Caco-2 (cell line): ENCODE measurements around the gene ARL10. TPM values are rescaled to one million over a fixed set of nuclear protein-coding genes. Genes with fewer than 3 reads are reported as not detected.
A peak's percentile ranks its signal among the peaks of the same experiment; 100 is the strongest.

Experiments used
- BruUV-seq: library from RNA; stranded (reverse); fragments of 400-500 nt; replicated peaks from 2 replicates; lab custom pipeline; 2021; lab: Mats Ljungman, UMichigan
- CTCF ChIA-PET: fragments of 300-600 bp; sonication (Branson Sonifier 250); formaldehyde crosslinking; loops from one replicate; lab custom pipeline; 2022; ENCODE audit warnings: antibody characterized with exemption; lab: Charles Lee
- POLR2A ChIA-PET: fragments of 300-600 bp; sonication (Branson Sonifier 250); formaldehyde crosslinking; loops from one replicate; lab custom pipeline; 2022; ENCODE audit warnings: antibody characterized with exemption; lab: Charles Lee
- DNase-seq, 2 experiments: peaks; one replicate each; pipeline versions ENCODE4 v3.0.0 to v3.0.0-alpha.2; 2020 to 2022
- H3K27me3 ChIP-seq: replicated peaks from 2 replicates; pipeline ENCODE4 v1.6.0; 2011; ENCODE audit warnings: low read length; ENCODE audit not compliant: control insufficient read depth, insufficient read depth
- H3K36me3 ChIP-seq: 2 replicates; pipeline ENCODE4 v1.5.1; 2011; ENCODE audit warnings: low read length; ENCODE audit not compliant: control insufficient read depth, insufficient read depth
- H3K4me1 ChIP-seq: fragments of 250-450 bp; sonication (Bioruptor Pico); 2 replicates; pipeline ENCODE4 v1.5.1; 2020; ENCODE audit warnings: mild to moderate bottlenecking
- H3K4me3 ChIP-seq: 2 replicates; pipeline ENCODE4 v1.5.1; 2011; ENCODE audit warnings: low read depth, mild to moderate bottlenecking, control low read depth, low read length
- H3K9me3 ChIP-seq: fragments of 250-450 bp; sonication (Bioruptor Pico); 2 replicates; pipeline ENCODE4 v1.5.1; 2020; ENCODE audit warnings: mild to moderate bottlenecking, moderate library complexity
- H3K27ac Mint-ChIP-seq: one replicate; pipeline ENCODE4 v1.8.0; 2022; ENCODE audit warnings: mixed read lengths; ENCODE audit not compliant: unreplicated experiment
- H3K27me3 Mint-ChIP-seq: one replicate; pipeline ENCODE4 v1.8.0; 2022; ENCODE audit warnings: mixed read lengths; ENCODE audit not compliant: insufficient read depth, unreplicated experiment
- H3K36me3 Mint-ChIP-seq: one replicate; pipeline ENCODE4 v1.8.0; 2022; ENCODE audit warnings: mild to moderate bottlenecking, mixed read lengths; ENCODE audit not compliant: insufficient read depth, unreplicated experiment
- H3K4me1 Mint-ChIP-seq: one replicate; pipeline ENCODE4 v1.8.0; 2022; ENCODE audit warnings: low read depth, mixed read lengths; ENCODE audit not compliant: unreplicated experiment
- H3K4me3 Mint-ChIP-seq: one replicate; pipeline ENCODE4 v1.8.0; 2022; ENCODE audit warnings: mild to moderate bottlenecking, moderate library complexity, mixed read lengths; ENCODE audit not compliant: unreplicated experiment
- H3K9me3 Mint-ChIP-seq: one replicate; pipeline ENCODE4 v1.8.0; 2022; ENCODE audit warnings: mixed read lengths; ENCODE audit not compliant: unreplicated experiment
- CTCF ChIP-seq, 2 experiments: fragments of 200-600 bp in 1 of 2; IDR thresholded peaks; 1 replicate in 1 of 2; 2 replicates in 1 of 2; pipeline versions ENCODE4 v1.5.1 to v1.8.0; 2011 to 2022; ENCODE audit warnings: antibody characterized with exemption in 1 of 2, control low read depth in 1 of 2, inconsistent platforms in 1 of 2, low read depth in 1 of 2, low read length in 1 of 2, mild to moderate bottlenecking in 1 of 2, moderate library complexity in 1 of 2; ENCODE audit not compliant: insufficient read depth in 1 of 2, severe bottlenecking in 1 of 2, unreplicated experiment in 1 of 2
- intact Hi-C: fragments of 100-400 bp; cut with micrococcal nuclease; formaldehyde crosslinking; loops from one replicate; pipeline ENCODE4 v1.10.0; 2022; ENCODE audit not compliant: unreplicated experiment
- total RNA-seq: library from RNA; stranded (reverse); gene quantifications from 2 replicates; pipeline ENCODE4 v1.2.3, GENCODE V29; 2022

The ARL10 gene
- total RNA-seq, 1 experiment from 2014 or later = 2.3 TPM

- no peak for DNase-seq
- Mint-ChIP-seq H3K4me1 (peaks cover 21% of the 10 kb centered on the region), H3K4me3 (no peak overlapping the region), H3K9me3 (no peaks in the 10 kb centered on the region), H3K36me3 (peaks cover 25% of the 10 kb centered on the region), H3K27me3 (no peaks in the 10 kb centered on the region), H3K27ac (no peak overlapping the region)
- no peaks in the 10 kb centered on the region for H3K27me3 ChIP-seq
- no peaks in the 10 kb centered on the region for H3K9me3 ChIP-seq
- H3K4me3 ChIP-seq = no peak overlapping the region
- CTCF ChIA-PET = no interaction called here
- no peaks in the 10 kb centered on the region for H3K36me3 ChIP-seq
- peaks cover 17% of the 10 kb centered on the region for H3K4me1 ChIP-seq
- intact Hi-C loops = loop anchor here (10.0 kb wide), 1 partner anchor 72 kb away; no protein-coding TSS in a partner anchor
- no TSS peak for BruUV-seq
- POLR2A ChIA-PET = no interaction called here
- no peak for TF ChIP-seq CTCF (IDR thresholded peaks at IDR 0.05; ENCODE audit: insufficient read depth in 1 of 2, low read depth in 1 of 2, low read length in 1 of 2, severe bottlenecking in 1 of 2, unreplicated experiment in 1 of 2)
Observed at GRCh38 chr5:176413255-176413565, 47.9 kb downstream of the ARL10 start.

- Mint-ChIP-seq H3K4me3 (no peak overlapping the region), H3K36me3 (peaks cover 29% of the 10 kb centered on the region), H3K9me3 (no peaks in the 10 kb centered on the region), H3K4me1 (peaks cover 24% of the 10 kb centered on the region), H3K27ac (no peak overlapping the region), H3K27me3 (no peaks in the 10 kb centered on the region)
- Histone ChIP-seq H3K9me3 (no peaks in the 10 kb centered on the region), H3K27me3 (no peaks in the 10 kb centered on the region), H3K36me3 (no peaks in the 10 kb centered on the region), H3K4me3 (no peak overlapping the region), H3K4me1 (peaks cover 21% of the 10 kb centered on the region)
- no peak for DNase-seq
- intact Hi-C loops = loop anchor here (10.0 kb wide), 1 partner anchor 71 kb away; no protein-coding TSS in a partner anchor
- TF ChIP-seq CTCF (IDR thresholded peaks at IDR 0.05; ENCODE audit: insufficient read depth in 1 of 2, low read depth in 1 of 2, low read length in 1 of 2, severe bottlenecking in 1 of 2, unreplicated experiment in 1 of 2) = no peak
- POLR2A ChIA-PET = interaction anchor here (0.7 kb wide), 1 partner anchor 129 kb away, joined by 4 read pairs; no protein-coding TSS in a partner anchor
- CTCF ChIA-PET = no interaction called here
- no TSS peak for BruUV-seq
Observed at GRCh38 chr5:176413709-176414191, 48.5 kb downstream of the ARL10 start.

- intact Hi-C loops = loop anchor here (10.0 kb wide), 1 partner anchor 70 kb away; no protein-coding TSS in a partner anchor
- no peaks in the 10 kb centered on the region for H3K27me3 Mint-ChIP-seq
- POLR2A ChIA-PET = no interaction called here
- BruUV-seq = TSS peak; percentile 47
- TF ChIP-seq CTCF (IDR thresholded peaks at IDR 0.05; ENCODE audit: insufficient read depth in 1 of 2, low read depth in 1 of 2, low read length in 1 of 2, severe bottlenecking in 1 of 2, unreplicated experiment in 1 of 2) = no peak
- H3K27ac Mint-ChIP-seq = peak overlapping the region; percentile 85
- H3K4me1 ChIP-seq = peaks cover 23% of the 10 kb centered on the region
- no peaks in the 10 kb centered on the region for H3K9me3 Mint-ChIP-seq
- H3K9me3 ChIP-seq = no peaks in the 10 kb centered on the region
- H3K36me3 ChIP-seq = no peaks in the 10 kb centered on the region
- H3K27me3 ChIP-seq = no peaks in the 10 kb centered on the region
- no peak for DNase-seq
- CTCF ChIA-PET = no interaction called here
- peaks cover 24% of the 10 kb centered on the region for H3K4me1 Mint-ChIP-seq
- H3K36me3 Mint-ChIP-seq = peaks cover 26% of the 10 kb centered on the region
- no peak overlapping the region for H3K4me3 ChIP-seq
- no peak overlapping the region for H3K4me3 Mint-ChIP-seq
Observed at GRCh38 chr5:176414704-176415103, 49.4 kb downstream of the ARL10 start.
